ENCODE measurements around the gene WDR55. TPM values are rescaled to one million over a fixed set of nuclear protein-coding genes. Genes with fewer than 3 reads are reported as not detected.

WDR55 gene
- 12.9 and 19.2 TPM in 2 replicates for total RNA-seq

GRCh38 chr5:140664359-140665119 is at the start of gene WDR55:
TSS of gene WDR55 (plus strand) at chr5:140664904. CDS start at chr5:140664913, 9 bp downstream.

GRCh38 chr5:140633021-140633471 is 31.7 kb upstream of the WDR55 start, which contains the start of gene CD14:
TSS of gene CD14 (minus strand) at chr5:140633175. CDS start at chr5:140633071, 104 bp downstream.

GRCh38 chr5:140639148-140639981 is 25.3 kb upstream of the WDR55 start, which contains the start of gene TMCO6:
TSS of gene TMCO6 (plus strand) at chr5:140639451. CDS start at chr5:140639528, 77 bp downstream.

GRCh38 chr5:140673187-140673976 is 8.7 kb downstream of the WDR55 start, which contains the start of gene DND1:
TSS of gene DND1 (minus strand) at chr5:140673576. CDS start at chr5:140673542, 34 bp downstream.

GRCh38 chr5:140690941-140691924 is 26.5 kb downstream of the WDR55 start, which contains the start of the genes HARS1 and HARS2:
TSS of gene HARS1 (minus strand) at chr5:140691370. CDS start at chr5:140691304, 66 bp downstream.
TSS of gene HARS2 (plus strand) at chr5:140691455. CDS start at chr5:140691649, 194 bp downstream.

GRCh38 chr5:140700177-140701144 is 35.8 kb downstream of the WDR55 start, which contains the start of gene ZMAT2:
TSS of gene ZMAT2 (plus strand) at chr5:140700447. CDS start at chr5:140700461, 14 bp downstream.

Other genes with a start within 250 kb of the WDR55 start
- gene EIF4EBP3, start 117.2 kb upstream of the WDR55 start, total RNA-seq, result 6.0 and 6.3 TPM in 2 replicates
- 31.1 and 38.7 TPM in 2 replicates for gene SRA1, start 107.4 kb upstream of the WDR55 start, total RNA-seq
- 7.4 and 8.0 TPM in 2 replicates for gene APBB3, start 100.3 kb upstream of the WDR55 start, total RNA-seq
- gene SLC35A4, start 100.1 kb upstream of the WDR55 start, total RNA-seq, result 40.3 and 45.9 TPM in 2 replicates
- 0.35 TPM in 1 of 2 replicates, not detected in the other for gene CD14, start 31.7 kb upstream of the WDR55 start, total RNA-seq
- gene TMCO6, start 25.5 kb upstream of the WDR55 start, total RNA-seq, result 20.9 and 39.2 TPM in 2 replicates
- gene NDUFA2, start 17.3 kb upstream of the WDR55 start, total RNA-seq, result 64.0 and 70.0 TPM in 2 replicates
- gene IK, start 17.1 kb upstream of the WDR55 start, total RNA-seq, result 74.9 and 77.6 TPM in 2 replicates
- gene DND1, start 8.7 kb downstream of the WDR55 start, total RNA-seq, result 0.28 and 0.35 TPM in 2 replicates
- gene HARS1, start 26.5 kb downstream of the WDR55 start, total RNA-seq, result 83.6 TPM in 2 replicates
- gene HARS2, start 26.6 kb downstream of the WDR55 start, total RNA-seq, result 33.1 and 35.0 TPM in 2 replicates
- 33.2 and 34.5 TPM in 2 replicates for gene ZMAT2, start 35.5 kb downstream of the WDR55 start, total RNA-seq
- 0.14 TPM in 2 replicates for gene PCDHA1, start 121.2 kb downstream of the WDR55 start, total RNA-seq
- gene PCDHA2, start 129.9 kb downstream of the WDR55 start, total RNA-seq, result not detected in 2 replicates
- gene PCDHA3, start 136.2 kb downstream of the WDR55 start, total RNA-seq, result not detected in 2 replicates
- gene PCDHA4, start 142.2 kb downstream of the WDR55 start, total RNA-seq, result 0.23 and 0.42 TPM in 2 replicates
- not detected in 2 replicates for gene PCDHA5, start 156.7 kb downstream of the WDR55 start, total RNA-seq
- not detected in 2 replicates for gene PCDHA6, start 163.1 kb downstream of the WDR55 start, total RNA-seq
- gene PCDHA7, start 169.4 kb downstream of the WDR55 start, total RNA-seq, result not detected in 2 replicates
- gene PCDHA8, start 176.3 kb downstream of the WDR55 start, total RNA-seq, result not detected in 2 replicates
- not detected in 2 replicates for gene PCDHA9, start 183.5 kb downstream of the WDR55 start, total RNA-seq
- gene PCDHA10, start 191.0 kb downstream of the WDR55 start, total RNA-seq, result not detected in 2 replicates
- not detected in 2 replicates for gene PCDHA11, start 204.1 kb downstream of the WDR55 start, total RNA-seq
- not detected in 2 replicates for gene PCDHA12, start 210.4 kb downstream of the WDR55 start, total RNA-seq
- gene PCDHA13, start 217.2 kb downstream of the WDR55 start, total RNA-seq, result not detected in 2 replicates